A549 treated with RU486 at 1 μM for 4 hours (cell line): ENCODE results near the gene PCBD1. TPM values are rescaled to one million over a fixed set of nuclear protein-coding genes. Genes with fewer than 3 reads are reported as not detected.

ENCODE experiments used
- total RNA-seq: library from RNA; stranded (reverse); fragments of 200-300 nt; extraction: Qiagen RNA extraction; gene quantifications from 5 replicates; pipeline ENCODE4 v1.2.3, GENCODE V29; 2022; ENCODE audit warnings: low read depth

The PCBD1 gene
- total RNA-seq: 195 to 257 TPM (median 238 TPM) in 5 replicates

DNA sequence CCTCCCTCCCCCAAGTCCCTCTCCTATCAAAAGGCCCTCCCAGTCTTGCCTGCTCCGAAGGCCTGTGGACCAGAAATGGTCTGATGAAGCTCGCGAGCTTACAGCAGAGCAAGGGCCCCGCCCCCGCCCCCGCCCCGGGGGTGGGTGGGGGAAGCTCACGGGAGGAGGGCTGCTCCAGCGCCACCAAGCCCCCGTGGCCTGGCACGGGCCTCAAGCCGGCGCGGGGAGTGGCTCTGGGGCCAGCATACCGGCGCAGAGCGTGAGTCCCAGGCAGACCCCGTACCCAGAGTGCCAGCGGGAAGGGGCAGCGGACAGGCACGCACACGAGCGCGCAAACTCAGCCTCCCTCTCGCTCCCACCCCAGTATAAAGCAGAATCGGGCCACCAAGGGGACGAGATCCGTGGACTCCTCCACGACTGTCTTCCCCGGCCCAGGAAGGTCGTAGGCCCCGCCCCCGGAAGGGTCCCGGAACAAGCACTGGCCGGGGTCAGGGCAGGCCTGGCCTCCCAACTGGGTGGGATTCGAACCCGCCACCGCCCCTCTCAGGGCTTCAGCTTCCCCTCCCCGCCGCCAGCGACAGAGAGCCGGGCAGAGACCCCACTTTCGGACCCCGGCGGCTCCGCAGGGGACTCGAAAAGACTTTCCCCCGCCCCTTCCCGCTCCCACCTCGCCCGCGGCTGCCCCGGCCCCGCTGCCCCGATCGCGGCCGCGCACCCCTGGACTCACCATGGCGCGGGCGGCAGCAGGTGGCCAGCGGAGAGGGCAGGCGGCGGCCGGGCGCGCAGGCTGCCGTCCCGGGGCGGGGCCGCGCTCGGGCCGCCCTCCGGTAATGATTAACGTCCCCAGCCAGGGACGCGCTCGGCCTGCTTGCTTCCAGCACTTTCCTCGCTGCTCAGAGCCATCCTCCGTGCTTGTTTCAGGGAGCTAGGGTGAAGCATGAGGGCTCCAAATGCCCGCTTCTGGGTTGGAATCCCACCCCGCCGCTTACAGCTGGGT, at the start of gene PCBD1:
Gene PCBD1, minus strand, starts transcription at position 762 of the 997 bp plus-strand sequence. Its CDS starts 32 bp downstream, at position 730.

Other genes with a start within 250 kb of the PCBD1 start
- gene ADAMTS14, start 216.1 kb downstream of the PCBD1 start, total RNA-seq: 0.05 to 0.07 TPM (median 0.06 TPM) in 5 replicates
- gene TBATA, start 103.2 kb downstream of the PCBD1 start, total RNA-seq: not detected in 5 replicates
- gene SGPL1, start 72.6 kb downstream of the PCBD1 start, total RNA-seq: 23.1 to 34.9 TPM (median 27.8 TPM) in 5 replicates